Esophagus squamous epithelium (tissue), 4 donors: ENCODE results near the gene PAXX.

Experiments
- CTCF ChIP-seq, 6 experiments: fragments of 450-650 bp in 4 of 6; fragments of 200-600 bp in 2 of 6; sonication (generic) in 2 of 6; IDR thresholded peaks; one replicate each; pipeline ENCODE4 v1.5.1; 2016 to 2019; ENCODE audit warnings: antibody characterized with exemption in 6 of 6, mild to moderate bottlenecking in 4 of 6, moderate library complexity in 4 of 6
- POLR2A ChIP-seq, 4 donors: fragments of 450-650 bp; IDR thresholded peaks; one replicate each; pipeline ENCODE4 v1.6.1; 2017; ENCODE audit warnings: antibody characterized with exemption in 4 of 4, mild to moderate bottlenecking in 4 of 4, moderate library complexity in 3 of 4

- no peak for TF ChIP-seq CTCF (IDR thresholded peaks at IDR 0.05)
- no peak for TF ChIP-seq POLR2A (IDR thresholded peaks at IDR 0.05)
These were observed 36.3 kb upstream of the PAXX start for GRCh38 chr9:136955943-136956335.
